ENCODE measurements around the gene GRIN2A. TPM values are rescaled to one million over a fixed set of nuclear protein-coding genes. Genes with fewer than 3 reads are reported as not detected.

The GRIN2A gene
- total and polyA plus RNA-seq, 2 of the 8 experiments (the other 6 are each of a cell fraction or from before 2014, with no cell fraction given) = 0.18 to 1.8 TPM

DNA sequence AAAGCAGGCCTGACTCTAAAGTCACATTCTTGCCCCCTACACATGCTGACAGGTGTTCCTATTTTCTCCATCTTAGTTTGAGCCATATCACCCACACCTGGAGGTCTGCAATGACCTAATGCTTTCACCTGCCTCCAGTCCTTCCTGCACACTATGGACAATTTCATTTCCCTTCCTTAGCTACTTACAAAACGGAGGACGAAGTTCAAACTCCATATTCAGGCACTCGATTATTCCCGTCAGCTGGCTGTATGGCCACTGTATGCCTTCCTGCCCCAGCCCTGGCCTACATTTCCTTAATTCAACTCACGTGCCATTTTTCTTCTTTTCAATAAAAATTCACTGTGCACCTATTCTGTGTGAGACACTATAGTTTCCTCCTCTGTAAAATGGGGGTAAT lies 44.9 kb downstream of the GRIN2A start (continued):
- TF ChIP-seq CHD7 (IDR thresholded peaks at IDR 0.05; ENCODE audit: insufficient replicate concordance, low read length) = no peak
- no peak for TF ChIP-seq FOSL1 (IDR thresholded peaks at IDR 0.05; ENCODE audit: insufficient read depth, low read depth, low read length)
- TF ChIP-seq GTF2F1 (IDR thresholded peaks at IDR 0.05; ENCODE audit: borderline replicate concordance, low read depth, low read length) = no peak
- TF ChIP-seq SIRT6 (IDR thresholded peaks at IDR 0.05; ENCODE audit: low read length) = no peak
- TF ChIP-seq CREB1 (IDR thresholded peaks at IDR 0.05) = no peak
- no peak for TF ChIP-seq RNF2 (IDR thresholded peaks at IDR 0.05; ENCODE audit: borderline replicate concordance, low read depth, low read length, missing control alignments, poor library complexity, severe bottlenecking)
- TF ChIP-seq NRF1 (IDR thresholded peaks at IDR 0.05; ENCODE audit: low read depth, low read length) = no peak
